CD4-positive, alpha-beta T cell (primary cell): ENCODE measurements around the gene ACOD1. TPM values are rescaled to one million over a fixed set of nuclear protein-coding genes. Genes with fewer than 3 reads are reported as not detected.
A peak's percentile ranks its signal among the peaks of the same experiment; 100 is the strongest.

Experiments
- ATAC-seq: fragments of 200-7000 bp; cut with Tn5 transposase; one replicate; pipeline ENCODE4 v1.10.0; 2022; ENCODE audit warnings: mild to moderate bottlenecking; ENCODE audit not compliant: poor library complexity
- CTCF ChIA-PET: fragments of 350-600 bp; sonication (Branson Sonifier 250); formaldehyde crosslinking; loops from one replicate; lab custom pipeline; 2021; ENCODE audit warnings: antibody characterized with exemption, inconsistent platforms; lab: Charles Lee
- POLR2A ChIA-PET: fragments of 350-600 bp; sonication (Branson Sonifier 250); formaldehyde crosslinking; loops from one replicate; lab custom pipeline; 2021; ENCODE audit warnings: antibody characterized with exemption, inconsistent platforms; lab: Charles Lee
- DNase-seq, 14 experiments: peaks; one replicate each; pipeline ENCODE4 v3.0.0-alpha.2; 2013 to 2020; ENCODE audit warnings: mixed read lengths in 2 of 14
- H3K27ac ChIP-seq, 2 donors: one replicate each; pipeline versions ENCODE4 v1.5.1 to v1.7.0; 2013; ENCODE audit warnings: low read length in 2 of 2, low read depth in 1 of 2, mild to moderate bottlenecking in 1 of 2
- H3K27me3 ChIP-seq, 2 experiments: 1 replicate in 1 of 2; 2 replicates in 1 of 2; pipeline versions ENCODE4 v1.6.1 to v1.7.0; 2013; ENCODE audit warnings: low read length in 2 of 2, control low read depth in 1 of 2, mild to moderate bottlenecking in 1 of 2, moderate library complexity in 1 of 2; ENCODE audit not compliant: insufficient read depth in 2 of 2, control insufficient read depth in 1 of 2
- H3K36me3 ChIP-seq: one replicate; pipeline ENCODE4 v1.6.1; 2013; ENCODE audit warnings: low read length, control low read depth; ENCODE audit not compliant: insufficient read depth
- H3K4me1 ChIP-seq: one replicate; pipeline ENCODE4 v1.6.1; 2013; ENCODE audit warnings: low read length, control low read depth; ENCODE audit not compliant: insufficient read depth
- H3K4me3 ChIP-seq: one replicate; pipeline ENCODE4 v1.5.1; 2013; ENCODE audit warnings: mild to moderate bottlenecking, low read length, moderate library complexity
- H3K9me3 ChIP-seq, 2 experiments: 1 replicate in 1 of 2; 2 replicates in 1 of 2; pipeline versions ENCODE4 v1.6.1 to v1.7.0; 2013; ENCODE audit warnings: low read length in 2 of 2, mild to moderate bottlenecking in 2 of 2, control low read depth in 1 of 2, moderate library complexity in 1 of 2; ENCODE audit not compliant: control insufficient read depth in 1 of 2, insufficient read depth in 1 of 2
- H3K27ac Mint-ChIP-seq: one replicate; pipeline ENCODE4 v1.8.0; 2020; ENCODE audit warnings: mixed read lengths
- H3K27me3 Mint-ChIP-seq: one replicate; pipeline ENCODE4 v1.8.0; 2021; ENCODE audit warnings: mixed read lengths
- H3K36me3 Mint-ChIP-seq: one replicate; pipeline ENCODE4 v1.8.0; 2021; ENCODE audit warnings: low read depth, mixed read lengths
- H3K4me1 Mint-ChIP-seq: one replicate; pipeline ENCODE4 v1.8.0; 2021; ENCODE audit warnings: low read depth, mixed read lengths
- H3K4me3 Mint-ChIP-seq: one replicate; pipeline ENCODE4 v1.8.0; 2020; ENCODE audit warnings: mild to moderate bottlenecking, mixed read lengths
- H3K9me3 Mint-ChIP-seq: one replicate; pipeline ENCODE4 v1.8.0; 2020; ENCODE audit warnings: mixed read lengths
- CTCF ChIP-seq: fragments of 200-600 bp; IDR thresholded peaks from one replicate; pipeline ENCODE4 v1.8.0; 2022; ENCODE audit warnings: antibody characterized with exemption, mild to moderate bottlenecking
- intact Hi-C, 2 experiments: fragments of 100-400 bp; cut with DNase I in 1 of 2; cut with micrococcal nuclease in 1 of 2; formaldehyde crosslinking; loops; one replicate each; pipeline versions ENCODE4 v1.15.1 to v1.9.0; 2023 to 2025; cut with DNase I, micrococcal nuclease
- total RNA-seq, 174 experiments: library from RNA in 2 of 174; stranded (reverse) in 2 of 174; gene quantifications; one replicate each; pipeline ENCODE4 v1.2.3 and lab custom pipeline; 2021 to 2026

Gene ACOD1
- total RNA-seq, 2 experiments from 2014 or later, result not detected

GRCh38 chr13:76936763-76937162 lies 11.5 kb upstream of the ACOD1 start:
- CTCF ChIA-PET, result no interaction called here

GRCh38 chr13:76937281-76937820 lies 11.0 kb upstream of the ACOD1 start:
- TF ChIP-seq CTCF, result no peak
- no peaks in the 10 kb centered on the region for H3K4me1 ChIP-seq
- DNase-seq, result peak in 2 of 14 experiments; percentile 43 to 62
- H3K4me3 Mint-ChIP-seq, result no peak overlapping the region
- intact Hi-C loops, result no loop called here
- no peaks in the 10 kb centered on the region for H3K36me3 Mint-ChIP-seq
- H3K4me1 Mint-ChIP-seq, result no peaks in the 10 kb centered on the region
- H3K27ac ChIP-seq, result no peak overlapping the region
- POLR2A ChIA-PET, result no interaction called here
- no peak overlapping the region for H3K4me3 ChIP-seq
- peaks cover 3% of the 10 kb centered on the region for H3K9me3 Mint-ChIP-seq
- no peaks in the 10 kb centered on the region for H3K27me3 Mint-ChIP-seq
- H3K27me3 ChIP-seq, result no peaks in the 10 kb centered on the region
- H3K27ac Mint-ChIP-seq, result no peak overlapping the region
- no peaks in the 10 kb centered on the region for H3K36me3 ChIP-seq
- CTCF ChIA-PET, result no interaction called here
- no peaks in the 10 kb centered on the region for H3K9me3 ChIP-seq
- no peak for ATAC-seq

More at GRCh38 chr13:76936763-76937162, 11.5 kb upstream of the ACOD1 start:
- no peaks in the 10 kb centered on the region for H3K4me1 ChIP-seq
- no peak for ATAC-seq
- Mint-ChIP-seq H3K27me3 (no peaks in the 10 kb centered on the region), H3K9me3 (peaks cover 3% of the 10 kb centered on the region), H3K4me1 (no peaks in the 10 kb centered on the region), H3K27ac (no peak overlapping the region), H3K4me3 (no peak overlapping the region), H3K36me3 (no peaks in the 10 kb centered on the region)
- no peaks in the 10 kb centered on the region for H3K36me3 ChIP-seq
- no peak for TF ChIP-seq CTCF
- POLR2A ChIA-PET, result no interaction called here
- H3K4me3 ChIP-seq, result no peak overlapping the region
- no peaks in the 10 kb centered on the region for H3K27me3 ChIP-seq
- intact Hi-C loops, result no loop called here
- DNase-seq, result no peak
- no peaks in the 10 kb centered on the region for H3K9me3 ChIP-seq
- H3K27ac ChIP-seq, result no peak overlapping the region

GRCh38 chr13:76939215-76939614 lies 9.1 kb upstream of the ACOD1 start:
- DNase-seq (peak in 2 of 14 experiments; percentile 28 to 36), ATAC-seq (no peak)
- H3K27me3 ChIP-seq, result no peaks in the 10 kb centered on the region
- POLR2A ChIA-PET, result no interaction called here
- H3K27ac ChIP-seq, result no peak overlapping the region
- H3K4me1 ChIP-seq, result no peaks in the 10 kb centered on the region
- H3K36me3 Mint-ChIP-seq, result no peaks in the 10 kb centered on the region
- no peaks in the 10 kb centered on the region for H3K9me3 ChIP-seq
- H3K27me3 Mint-ChIP-seq, result no peaks in the 10 kb centered on the region
- no peak for TF ChIP-seq CTCF
- H3K9me3 Mint-ChIP-seq, result peaks cover 3% of the 10 kb centered on the region
- intact Hi-C loops, result no loop called here
- no peaks in the 10 kb centered on the region for H3K4me1 Mint-ChIP-seq
- no peak overlapping the region for H3K4me3 Mint-ChIP-seq
- H3K36me3 ChIP-seq, result no peaks in the 10 kb centered on the region
- CTCF ChIA-PET, result no interaction called here
- no peak overlapping the region for H3K4me3 ChIP-seq
- no peak overlapping the region for H3K27ac Mint-ChIP-seq
